PC-3 (cell line): Measurements from ENCODE around the gene PDGFD. TPM values are rescaled to one million over a fixed set of nuclear protein-coding genes. Genes with fewer than 3 reads are reported as not detected.

Source experiments
- ATAC-seq: fragments of 200-7000 bp; cut with Tn5 transposase; 2 replicates; pipeline ENCODE4 v1.9.1; 2020; ENCODE audit warnings: mild to moderate bottlenecking, moderate library complexity
- BruUV-seq: library from RNA; stranded (reverse); fragments of 400-500 nt; replicated peaks from 2 replicates; lab custom pipeline; 2021; lab: Mats Ljungman, UMichigan
- CTCF ChIA-PET: fragments of 300-600 bp; sonication (Branson Sonifier 250); formaldehyde crosslinking; loops from one replicate; lab custom pipeline; 2022; ENCODE audit warnings: antibody characterized with exemption; lab: Charles Lee
- POLR2A ChIA-PET: fragments of 300-600 bp; sonication (Branson Sonifier 250); formaldehyde crosslinking; loops from one replicate; lab custom pipeline; 2022; ENCODE audit warnings: antibody characterized with exemption; ENCODE audit not compliant: unreplicated experiment; lab: Charles Lee
- DNase-seq: peaks from one replicate; pipeline ENCODE4 v3.0.0-alpha.2; 2015
- H2AFZ ChIP-seq: fragments of 300-600 bp; sonication (generic); 2 replicates; pipeline ENCODE4 v1.6.0; 2016; ENCODE audit warnings: antibody characterized with exemption, low read length
- H3F3A ChIP-seq: fragments of 300-600 bp; sonication (generic); one replicate; pipeline ENCODE4 v1.6.0; 2017; ENCODE audit warnings: antibody characterized with exemption, low read length, control low read depth, mild to moderate bottlenecking; ENCODE audit not compliant: unreplicated experiment
- H3K27ac ChIP-seq: fragments of 300-600 bp; sonication (generic); 2 replicates; pipeline ENCODE4 v1.5.1; 2016; ENCODE audit warnings: mild to moderate bottlenecking, low read length
- H3K27me3 ChIP-seq: fragments of 300-600 bp; sonication (generic); 2 replicates; pipeline ENCODE4 v1.6.1; 2016; ENCODE audit warnings: low read length, mixed read lengths
- H3K36me3 ChIP-seq: fragments of 300-600 bp; sonication (generic); 2 replicates; pipeline ENCODE4 v1.6.1; 2016; ENCODE audit warnings: low read depth, mixed run types, low read length, mixed read lengths
- H3K4me1 ChIP-seq: fragments of 300-600 bp; sonication (generic); 2 replicates; pipeline ENCODE4 v1.5.1; 2016; ENCODE audit warnings: low read length; ENCODE audit not compliant: insufficient read depth
- H3K4me2 ChIP-seq: fragments of 300-600 bp; sonication (generic); 2 replicates; pipeline ENCODE4 v1.6.0; 2016; ENCODE audit warnings: low read length
- H3K4me3 ChIP-seq: fragments of 300-600 bp; sonication (generic); 2 replicates; pipeline ENCODE4 v1.5.1; 2016; ENCODE audit warnings: mild to moderate bottlenecking, low read length, mixed read lengths
- H3K79me2 ChIP-seq: fragments of 300-600 bp; sonication (generic); 2 replicates; pipeline ENCODE4 v1.6.1; 2017; ENCODE audit warnings: low read length, mixed read lengths
- H3K9ac ChIP-seq: fragments of 300-600 bp; sonication (generic); 2 replicates; pipeline ENCODE4 v1.6.0; 2016; ENCODE audit warnings: mild to moderate bottlenecking, low read length
- H3K9me2 ChIP-seq: fragments of 300-600 bp; sonication (generic); replicated peaks from 2 replicates; pipeline ENCODE4 v1.6.1; 2016; ENCODE audit warnings: mixed run types, low read length, mixed read lengths
- H3K9me3 ChIP-seq: fragments of 300-600 bp; sonication (generic); 2 replicates; pipeline ENCODE4 v1.6.1; 2016; ENCODE audit warnings: low read length, mixed read lengths
- H4K20me1 ChIP-seq: fragments of 300-600 bp; sonication (generic); 2 replicates; pipeline ENCODE4 v1.6.1; 2016; ENCODE audit warnings: low read length, mixed read lengths
- CTCF ChIP-seq: fragments of 300-600 bp; sonication (generic); conservative IDR thresholded peaks from 2 replicates; pipeline ENCODE4 v1.5.1; 2017; ENCODE audit warnings: antibody characterized with exemption, low read depth, mild to moderate bottlenecking, low read length
- EZH2 ChIP-seq: fragments of 300-600 bp; sonication (generic); IDR thresholded peaks from one replicate; pipeline ENCODE4 v1.6.1; 2017; ENCODE audit warnings: antibody characterized with exemption, mild to moderate bottlenecking, low read length; ENCODE audit not compliant: unreplicated experiment
- EZH2phosphoT487 ChIP-seq: fragments of 300-600 bp; sonication (generic); IDR thresholded peaks from 2 replicates; pipeline ENCODE4 v1.6.1; 2018; ENCODE audit warnings: mild to moderate bottlenecking, antibody characterized with exemption, low read length, borderline replicate concordance
- intact Hi-C: fragments of 100-400 bp; cut with micrococcal nuclease; formaldehyde crosslinking; loops from 2 replicates; pipeline ENCODE4 v1.9.0; 2023
- total RNA-seq: library from RNA; depleted of rRNA; stranded (reverse); fragments of >200 nt; gene quantifications from 2 replicates; pipeline ENCODE4 v1.2.3, GENCODE V29; 2014

PDGFD gene
- total RNA-seq, 1 experiment from 2014 or later: 5.0 TPM

GRCh38 chr11:104198576-104198975, 34.6 kb upstream of the PDGFD start:
- no peaks in the 10 kb centered on the region for H3K9me3 ChIP-seq
- no peaks in the 10 kb centered on the region for H3F3A ChIP-seq
- ATAC-seq (no peak), DNase-seq (no peak)
- H3K4me1 ChIP-seq: no peaks in the 10 kb centered on the region
- no peaks in the 10 kb centered on the region for H3K79me2 ChIP-seq
- no peak overlapping the region for H2AFZ ChIP-seq
- intact Hi-C loops: no loop called here
- no peaks in the 10 kb centered on the region for H3K27me3 ChIP-seq
- H3K36me3 ChIP-seq: no peaks in the 10 kb centered on the region
- no peak overlapping the region for H3K27ac ChIP-seq
- POLR2A ChIA-PET: no interaction called here
- BruUV-seq: no TSS peak
- H3K4me2 ChIP-seq: no peak overlapping the region
- no peak overlapping the region for H3K4me3 ChIP-seq
- no peaks in the 10 kb centered on the region for H3K9me2 ChIP-seq
- no peak overlapping the region for H3K9ac ChIP-seq
- no peaks in the 10 kb centered on the region for H4K20me1 ChIP-seq
- CTCF ChIA-PET: no interaction called here
- TF ChIP-seq EZH2phosphoT487: no peak
- TF ChIP-seq EZH2: no peak
- no peak for TF ChIP-seq CTCF

GRCh38 chr11:104191124-104191523, 27.2 kb upstream of the PDGFD start:
- no peaks in the 10 kb centered on the region for H3K9me3 ChIP-seq
- intact Hi-C loops: no loop called here
- ChIA-PET POLR2A (no interaction called here), CTCF (no interaction called here)
- H3K4me3 ChIP-seq: no peak overlapping the region
- H3K79me2 ChIP-seq: no peaks in the 10 kb centered on the region
- ATAC-seq (no peak), DNase-seq (peak; percentile 10)
- no peaks in the 10 kb centered on the region for H3K4me1 ChIP-seq
- H2AFZ ChIP-seq: no peak overlapping the region
- H3K9ac ChIP-seq: no peak overlapping the region
- no peak overlapping the region for H3K4me2 ChIP-seq
- no peaks in the 10 kb centered on the region; the same call in 1 of the 2 replicates for H3K9me2 ChIP-seq
- no peaks in the 10 kb centered on the region for H3K36me3 ChIP-seq
- no peaks in the 10 kb centered on the region for H3F3A ChIP-seq
- BruUV-seq: no TSS peak
- H3K27me3 ChIP-seq: peaks cover 4% of the 10 kb centered on the region; the same call in 1 of the 2 replicates
- TF ChIP-seq EZH2 (no peak), CTCF (no peak), EZH2phosphoT487 (no peak)
- H4K20me1 ChIP-seq: no peaks in the 10 kb centered on the region
- no peak overlapping the region for H3K27ac ChIP-seq

- Histone ChIP-seq H3K9me3 (no peaks in the 10 kb centered on the region), H3K9ac (no peak overlapping the region), H3K4me3 (no peak overlapping the region), H3K4me2 (no peak overlapping the region), H3K9me2 (no peaks in the 10 kb centered on the region), H3F3A (no peaks in the 10 kb centered on the region), H3K27me3 (peaks cover 8% of the 10 kb centered on the region; the same call in 1 of the 2 replicates), H2AFZ (no peak overlapping the region), H4K20me1 (no peaks in the 10 kb centered on the region), H3K4me1 (no peaks in the 10 kb centered on the region), H3K27ac (no peak overlapping the region), H3K79me2 (no peaks in the 10 kb centered on the region), H3K36me3 (no peaks in the 10 kb centered on the region)
- TF ChIP-seq CTCF (no peak), EZH2phosphoT487 (no peak)
- DNase-seq: no peak
- no TSS peak for BruUV-seq
- peak; percentile 66 for ATAC-seq
- intact Hi-C loops: no loop called here
- ChIA-PET POLR2A (no interaction called here), CTCF (no interaction called here)
These were observed 19.6 kb upstream of the PDGFD start for GRCh38 chr11:104183593-104183992.
